C1 segment of cervical spinal cord (tissue), 14 donors: Measurements from ENCODE around the gene KCNMA1.
"Not testable (repeated sequence)": the region's sequence is repeated elsewhere in the genome, so short reads cannot be mapped to it uniquely, and the experiment has no call there.

ENCODE experiments used
- DNase-seq, 14 donors: peaks; one replicate each; lab custom pipeline; 2025; lab: John Stamatoyannopoulos, UW

The KCNMA1 gene

GRCh38 chr10:77349226-77349625 lies 288.4 kb downstream of the KCNMA1 start:
- no peak for DNase-seq

- no peak for DNase-seq
Observed at GRCh38 chr10:77348751-77349150, 288.9 kb downstream of the KCNMA1 start.

- DNase-seq: no peak
Observed at GRCh38 chr10:77348082-77348481, 289.5 kb downstream of the KCNMA1 start.

- DNase-seq: no peak
Observed at GRCh38 chr10:77347052-77347451, 290.6 kb downstream of the KCNMA1 start.

GRCh38 chr10:77341055-77341454 lies 296.6 kb downstream of the KCNMA1 start:
- no peak for DNase-seq

DNA sequence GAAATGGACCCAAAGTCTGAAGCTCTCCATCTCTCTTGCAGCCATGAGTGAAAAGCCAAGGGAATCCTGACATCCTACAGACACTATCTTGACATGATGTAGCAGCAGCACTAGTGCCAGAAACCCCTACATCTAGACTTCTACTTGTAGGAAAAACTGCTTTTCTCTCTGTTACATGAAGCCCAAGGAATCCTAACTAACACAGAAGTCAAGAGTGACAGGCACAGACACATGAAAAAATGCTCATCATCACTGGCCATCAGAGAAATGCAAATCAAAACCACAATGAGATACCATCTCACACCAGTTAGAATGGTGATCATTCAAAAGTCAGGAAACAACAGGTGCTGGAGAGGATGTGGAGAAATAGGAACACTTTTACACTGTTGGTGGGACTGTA lies 297.7 kb downstream of the KCNMA1 start:
- DNase-seq: not testable (repeated sequence)

DNA sequence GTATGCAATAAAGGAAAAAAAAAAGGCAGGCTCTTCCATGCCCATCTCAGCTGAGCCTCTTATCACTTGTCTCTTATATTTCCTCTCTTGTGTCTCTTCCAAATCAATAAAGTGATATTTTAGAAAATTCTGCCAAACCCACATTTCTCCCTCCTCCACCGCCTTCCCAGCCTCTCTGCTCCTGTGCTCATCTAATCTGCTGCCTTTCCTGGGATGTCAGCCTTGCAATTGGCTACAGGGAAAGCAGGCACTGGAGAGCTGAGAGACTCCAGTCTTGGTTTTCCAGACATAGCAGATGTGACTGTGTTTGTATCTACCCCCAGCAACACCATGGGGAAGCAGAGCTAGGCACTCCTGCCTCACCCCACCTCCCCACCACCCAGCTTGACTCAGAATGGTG lies 298.4 kb downstream of the KCNMA1 start:
- no peak for DNase-seq

- DNase-seq: no peak
Observed at GRCh38 chr10:77338143-77338542, 299.5 kb downstream of the KCNMA1 start.

DNA sequence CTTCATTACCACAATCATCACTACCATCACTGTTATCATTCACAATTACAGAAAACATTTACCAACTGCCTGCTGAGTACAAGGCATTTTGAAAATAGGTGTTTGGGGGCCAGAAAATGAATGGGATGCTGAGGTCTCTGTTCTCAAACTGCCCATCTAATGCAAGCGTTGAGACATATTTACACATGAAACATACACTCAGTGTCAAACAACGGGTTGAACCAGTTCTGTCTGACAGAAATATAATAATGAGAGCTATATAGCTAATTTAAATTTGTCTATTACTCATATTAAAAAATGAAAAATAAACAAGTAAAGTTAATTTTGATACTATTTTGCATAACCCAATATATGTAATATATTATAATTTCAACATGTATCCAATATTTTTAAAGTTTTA lies 303.1 kb downstream of the KCNMA1 start:
- DNase-seq: no peak

DNA sequence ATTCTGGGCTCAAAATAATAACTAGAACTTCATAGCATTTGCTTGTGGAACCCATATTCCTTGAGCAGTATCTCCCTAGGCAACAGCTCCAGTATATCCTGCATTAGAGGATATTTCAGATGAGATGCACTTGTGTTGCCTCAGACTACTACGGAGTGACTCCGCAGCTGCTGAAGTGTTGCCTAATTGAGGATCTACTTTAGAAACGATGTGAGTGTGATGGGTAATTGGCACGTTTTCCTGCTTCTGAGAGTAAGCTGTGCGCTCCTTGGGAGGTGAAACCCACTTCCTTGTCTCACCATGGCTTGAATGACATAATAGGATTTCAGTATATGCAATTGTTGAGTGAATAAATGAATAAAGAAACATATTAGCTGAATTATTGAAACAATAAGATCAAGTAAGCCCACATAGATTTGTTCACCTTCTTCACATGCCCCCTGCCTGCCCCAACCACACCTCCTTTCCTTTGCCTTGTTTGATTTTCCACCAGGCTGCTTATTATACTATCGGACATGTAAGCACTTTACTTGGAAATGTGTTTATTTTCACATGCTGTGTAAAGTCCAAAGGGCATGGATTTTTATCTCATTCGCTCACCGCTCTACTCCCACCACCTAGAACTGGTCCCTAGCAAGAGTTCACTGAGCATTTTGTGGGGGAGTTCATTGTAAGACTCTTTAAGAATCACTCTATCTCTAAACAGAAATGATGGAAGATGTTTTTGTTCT lies 303.8 kb downstream of the KCNMA1 start:
- no peak for DNase-seq

GRCh38 chr10:77332256-77332655 lies 305.4 kb downstream of the KCNMA1 start:
- DNase-seq: no peak

GRCh38 chr10:77328272-77328816 lies 309.3 kb downstream of the KCNMA1 start:
- DNase-seq: no peak

GRCh38 chr10:77325233-77325537 lies 312.4 kb downstream of the KCNMA1 start:
- no peak for DNase-seq

- DNase-seq: no peak
Observed at GRCh38 chr10:77321838-77322237, 315.8 kb downstream of the KCNMA1 start.

GRCh38 chr10:77320971-77321471 lies 316.6 kb downstream of the KCNMA1 start:
- no peak for DNase-seq

GRCh38 chr10:77319557-77319956 lies 318.1 kb downstream of the KCNMA1 start:
- no peak for DNase-seq

DNA sequence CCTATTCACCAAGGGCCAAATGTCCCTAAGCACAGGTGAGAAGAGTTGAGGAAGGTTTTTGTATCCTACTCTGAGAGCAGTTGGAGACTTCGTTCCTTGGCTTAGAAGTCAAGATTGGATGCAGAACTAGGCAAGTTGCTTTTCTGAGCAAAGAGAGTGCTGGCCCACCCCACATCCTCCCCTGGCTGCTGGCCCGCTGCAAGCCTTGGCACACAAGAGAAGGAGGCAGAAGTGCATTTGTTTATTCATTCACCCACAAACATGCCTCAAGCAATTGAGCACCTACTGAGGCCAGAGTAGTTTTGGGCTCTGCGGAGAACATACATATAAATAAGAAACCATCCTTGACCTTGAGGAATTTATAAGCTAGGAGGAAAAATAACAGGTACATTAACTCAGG lies 318.9 kb downstream of the KCNMA1 start:
- peak in 2 of 14 donors; percentile 4 to 11 for DNase-seq

- DNase-seq: no peak
Observed at GRCh38 chr10:77317221-77317620, 320.4 kb downstream of the KCNMA1 start.

DNA sequence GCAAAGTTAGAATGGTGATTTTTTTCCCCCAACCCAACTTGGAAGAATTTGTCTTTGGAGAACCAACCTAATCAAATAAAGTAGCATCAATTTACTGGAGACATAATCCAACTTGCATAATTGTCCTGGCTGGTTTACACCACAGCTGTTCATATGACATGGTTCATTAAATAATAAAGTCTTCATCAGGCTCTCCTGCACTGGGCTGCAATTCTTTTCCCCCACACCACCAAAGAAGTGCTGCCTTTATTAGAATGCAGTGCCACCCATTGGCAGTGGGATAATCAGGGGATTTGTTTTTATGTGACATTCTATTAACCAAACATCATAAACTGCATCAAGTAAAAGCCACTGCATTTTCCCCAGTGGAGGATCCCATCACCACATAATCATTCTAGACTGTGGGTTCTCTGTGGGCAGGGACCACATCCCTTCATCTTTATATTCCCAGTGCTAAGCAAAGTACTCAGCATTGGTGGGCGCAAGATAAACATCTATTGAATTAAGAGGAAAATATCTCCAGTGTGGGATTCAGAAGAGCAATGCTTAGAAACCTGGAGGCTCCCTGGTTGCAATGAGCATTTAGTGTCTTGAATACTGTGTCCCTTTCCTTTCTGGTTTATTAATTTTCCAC lies 322.0 kb downstream of the KCNMA1 start:
- DNase-seq: no peak

- DNase-seq: no peak
Observed at GRCh38 chr10:77313066-77313750, 324.4 kb downstream of the KCNMA1 start.

- DNase-seq: no peak
Observed at GRCh38 chr10:77311186-77311585, 326.4 kb downstream of the KCNMA1 start.

DNA sequence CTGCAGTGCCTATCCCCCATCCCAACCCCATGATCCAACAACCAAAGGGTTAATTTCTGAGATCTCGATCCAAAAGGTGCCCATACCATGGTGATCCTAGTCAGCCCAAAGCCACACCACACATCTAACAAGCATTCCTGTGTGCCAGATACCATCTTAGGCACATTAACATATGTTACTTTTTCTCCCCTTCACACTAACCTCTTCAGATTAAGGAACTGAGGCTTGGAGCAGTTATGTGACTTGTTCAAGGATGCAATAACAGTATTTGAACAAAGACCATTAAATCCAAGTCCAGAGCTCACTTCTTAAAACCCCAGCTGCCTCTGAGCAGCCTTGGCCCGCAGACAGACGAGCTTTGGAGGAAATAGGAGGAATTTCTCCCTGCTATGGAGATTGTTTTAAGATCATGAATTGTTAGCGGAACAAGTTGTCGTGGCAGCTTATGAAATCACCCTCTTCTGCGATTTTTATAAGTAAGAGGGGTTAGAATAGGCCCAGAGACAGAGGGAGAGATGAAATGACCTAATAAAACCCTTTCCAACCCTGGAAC lies 327.2 kb downstream of the KCNMA1 start:
- DNase-seq: no peak
